HG02840 (cell line): ENCODE data around the gene FBN1.

Experiments
- ATAC-seq: cut with Tn5 transposase; IDR thresholded peaks from one replicate; pipeline ENCODE4 v1.9.1; 2021; ENCODE audit warnings: mild to moderate bottlenecking, moderate library complexity, moderate number of reproducible peaks; ENCODE audit not compliant: unreplicated experiment, low FRiP score

The FBN1 gene

DNA sequence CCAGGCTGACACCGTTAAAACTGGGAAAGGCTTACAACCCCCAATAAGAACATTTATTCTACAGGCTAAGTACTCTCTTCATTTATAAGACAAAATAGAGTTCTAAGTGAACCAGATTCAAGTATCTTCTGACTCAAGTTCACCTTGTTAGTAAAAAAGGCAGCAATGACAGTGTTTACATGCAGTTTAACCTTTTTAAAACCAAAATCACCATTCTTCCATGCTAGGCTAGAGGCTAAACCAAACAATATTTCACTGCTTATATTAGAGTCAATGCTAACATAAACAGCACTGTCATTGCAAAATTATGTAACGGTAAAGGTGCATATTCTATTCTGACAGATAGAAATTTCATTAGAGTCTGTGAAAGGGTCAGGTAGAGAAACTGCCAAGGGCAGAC, 118.0 kb downstream of the FBN1 start:
- ATAC-seq = no peak

DNA sequence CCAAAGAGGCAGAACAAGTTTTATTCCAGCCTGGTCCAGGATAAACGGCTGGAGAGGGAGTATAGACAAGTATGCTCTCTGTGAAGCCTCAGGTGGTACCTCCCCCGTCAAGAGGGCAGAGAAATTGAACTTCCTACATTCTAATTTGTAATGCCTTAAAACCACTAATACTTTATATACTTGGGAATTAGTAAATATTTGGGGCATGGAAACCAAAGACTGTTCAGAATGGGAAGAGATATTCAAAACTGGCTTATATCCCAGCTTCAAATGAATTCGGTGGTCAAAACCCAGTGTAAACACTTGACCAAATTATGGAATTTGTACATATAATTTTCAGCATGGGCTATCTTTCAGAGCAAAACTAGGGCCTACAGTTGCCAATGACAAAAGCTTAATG, 122.6 kb downstream of the FBN1 start:
- ATAC-seq = no peak

DNA sequence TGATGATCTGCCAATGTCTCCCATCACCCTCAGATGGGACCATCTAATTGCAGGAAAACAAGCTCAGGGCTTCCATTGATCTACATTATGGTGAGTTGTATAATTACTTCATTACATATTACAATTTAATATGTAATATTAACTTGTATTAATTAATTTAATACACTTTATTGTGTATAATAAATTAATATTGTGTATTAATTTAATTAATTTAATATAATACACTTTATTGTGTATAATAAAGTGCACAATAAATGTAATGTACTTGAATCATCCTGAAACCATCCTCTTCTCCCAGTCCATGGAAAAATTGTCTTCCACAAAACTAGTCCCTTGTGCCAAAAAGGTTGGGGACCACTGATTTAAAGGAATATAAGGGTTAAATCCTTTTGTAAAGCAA, 123.4 kb downstream of the FBN1 start:
- ATAC-seq = no peak

DNA sequence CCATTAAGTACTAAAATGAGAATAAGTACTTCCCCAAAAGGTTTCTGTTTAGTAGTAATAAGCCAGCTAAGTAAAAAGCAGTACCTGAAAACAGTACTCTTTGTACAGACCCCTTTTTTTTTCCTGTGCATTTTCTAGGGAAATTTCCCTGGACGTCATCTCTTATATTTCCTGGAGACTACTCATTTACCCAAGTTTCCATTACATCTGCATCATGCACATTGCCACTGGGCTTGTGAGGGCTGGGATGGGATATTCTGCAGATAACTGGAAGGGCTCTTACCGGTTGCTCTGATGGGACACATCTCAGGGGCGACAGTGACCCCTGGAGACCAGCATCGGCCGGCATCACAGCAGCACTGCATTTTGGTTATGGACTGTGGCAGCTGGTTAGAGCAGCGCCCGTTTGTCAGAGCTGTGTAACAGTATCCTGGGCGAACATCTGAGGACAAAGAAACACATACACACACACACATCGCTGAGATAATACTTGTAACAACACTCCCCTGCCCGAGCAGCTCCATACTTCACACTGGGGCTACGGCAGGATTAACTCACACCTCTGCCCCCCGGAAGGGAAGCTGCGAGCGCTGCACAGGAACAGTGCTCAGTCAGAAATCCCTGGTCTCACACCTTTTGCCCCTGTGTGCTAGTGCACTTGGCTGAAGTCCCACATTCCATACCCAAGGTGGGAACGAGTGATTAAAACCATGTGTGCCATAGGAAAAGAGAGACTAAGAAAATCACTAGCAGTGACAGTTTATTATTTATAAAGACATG, 124.9 kb downstream of the FBN1 start:
- ATAC-seq = no peak

DNA sequence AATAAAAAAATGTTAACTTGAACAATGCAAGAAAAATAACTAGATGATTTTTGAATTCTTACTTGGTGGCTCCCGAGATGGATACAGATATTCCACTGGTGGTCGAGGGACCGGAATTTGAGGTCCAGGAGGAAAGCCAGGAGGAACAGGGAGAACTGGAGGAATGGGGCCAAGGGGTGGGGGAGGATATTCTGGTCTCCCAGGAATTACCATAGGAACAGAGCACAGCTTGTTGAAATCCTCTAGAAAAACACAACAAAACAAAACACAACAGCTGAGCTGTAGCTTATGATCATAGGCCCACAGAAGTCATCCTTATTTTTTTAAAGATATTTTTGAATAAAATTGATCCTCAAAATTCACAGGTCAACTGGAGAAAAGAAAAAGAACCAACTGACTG, 129.4 kb downstream of the FBN1 start:
- no peak for ATAC-seq

DNA sequence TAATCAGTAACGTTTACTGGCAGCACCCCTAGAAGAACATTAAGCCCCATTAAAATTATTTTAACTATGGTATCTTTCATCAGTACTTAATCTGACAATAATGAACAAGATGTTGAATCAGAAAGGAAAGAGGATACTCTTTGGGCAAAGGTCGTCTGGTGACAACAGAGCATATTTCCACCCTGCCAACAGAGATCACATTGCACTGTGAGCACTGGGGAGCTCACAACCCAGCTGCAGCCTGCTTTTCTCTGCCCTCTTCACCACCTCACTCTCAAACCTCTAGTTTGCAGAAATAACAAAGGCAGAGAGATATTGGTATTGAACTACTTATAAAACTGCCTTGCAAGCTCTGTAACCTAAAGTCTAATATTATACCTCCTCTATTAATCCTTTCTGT, 130.0 kb downstream of the FBN1 start:
- ATAC-seq = no peak

DNA sequence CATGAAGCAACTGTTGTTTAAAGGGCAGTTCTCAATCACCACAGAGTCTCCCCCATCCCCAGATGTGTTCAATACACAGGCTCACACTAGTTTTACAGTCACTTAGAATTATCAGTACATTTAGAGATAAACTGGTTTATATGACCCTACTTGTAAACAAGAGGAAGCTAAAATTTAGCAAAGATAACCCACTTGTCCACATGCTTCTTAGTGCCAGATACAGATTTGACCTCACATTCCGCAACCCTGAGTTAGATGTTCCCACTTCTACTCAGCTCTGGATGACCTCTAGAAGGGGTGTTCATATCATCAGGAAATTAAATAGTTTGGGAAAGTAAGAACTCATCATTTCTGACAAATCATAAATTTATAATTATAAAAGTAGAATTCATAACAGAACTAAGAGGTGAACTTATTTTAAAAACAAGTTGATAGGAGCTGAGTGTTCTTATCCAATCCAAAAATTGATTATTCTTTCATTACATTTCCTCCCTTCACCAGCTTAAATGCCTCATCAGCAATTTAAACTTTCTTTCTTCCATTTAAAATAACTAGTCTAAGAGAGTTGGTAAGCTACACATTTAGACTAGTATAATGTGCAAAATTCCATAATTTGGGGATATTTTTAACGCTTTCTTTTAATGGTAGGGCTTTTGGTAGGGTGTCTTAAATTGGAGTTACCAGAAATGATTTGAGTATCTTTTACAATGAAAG, 131.2 kb downstream of the FBN1 start:
- no peak for ATAC-seq

DNA sequence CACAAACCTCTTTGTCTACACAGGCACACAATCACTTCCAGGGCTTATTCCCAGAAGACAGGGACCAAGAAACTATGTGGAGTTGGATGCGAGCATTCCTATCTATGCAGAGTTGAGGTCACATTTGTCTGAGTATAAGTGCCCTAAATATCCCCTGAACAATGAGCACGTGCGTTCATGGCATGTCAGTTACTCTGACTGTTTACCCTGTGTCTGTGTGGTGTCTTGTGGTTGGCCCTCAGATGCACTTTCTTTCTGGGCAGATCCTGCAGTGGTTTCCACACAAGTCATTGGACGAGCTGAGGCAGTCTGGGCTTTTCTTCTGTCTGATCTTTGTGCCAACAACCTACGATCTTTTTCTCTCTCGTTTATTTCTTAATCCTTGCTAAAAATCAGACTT, 134.5 kb downstream of the FBN1 start:
- no peak for ATAC-seq

DNA sequence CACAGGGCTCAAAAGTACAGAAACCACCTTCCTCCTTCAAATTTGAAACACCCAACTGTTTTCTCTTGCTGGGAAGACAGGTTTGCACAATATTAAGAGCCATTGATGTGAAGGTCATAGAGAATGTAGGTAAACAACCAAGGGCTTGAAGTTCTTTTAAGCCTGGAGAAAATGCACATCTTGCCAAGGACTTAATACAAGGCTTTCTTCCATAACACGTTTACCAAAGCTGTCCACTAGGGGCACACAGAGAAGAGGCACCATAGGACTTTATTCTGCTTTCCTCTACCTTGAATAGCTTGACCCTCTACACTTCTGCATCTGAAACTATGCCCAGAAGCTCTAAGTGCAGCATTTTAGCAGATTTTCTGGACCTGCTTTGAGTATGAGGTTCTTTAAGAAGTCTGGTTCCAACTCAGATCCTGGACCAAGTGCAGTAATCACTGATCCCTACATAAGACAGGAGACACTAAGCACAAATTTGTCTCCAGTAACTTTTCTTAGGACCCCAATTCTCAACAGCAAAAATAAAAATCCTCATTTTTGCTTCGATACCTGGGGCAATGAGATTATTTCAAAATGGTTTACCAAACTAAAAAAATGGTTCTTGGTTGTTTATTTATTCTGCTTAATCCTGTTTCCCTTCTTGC, 138.0 kb downstream of the FBN1 start:
- no peak for ATAC-seq

DNA sequence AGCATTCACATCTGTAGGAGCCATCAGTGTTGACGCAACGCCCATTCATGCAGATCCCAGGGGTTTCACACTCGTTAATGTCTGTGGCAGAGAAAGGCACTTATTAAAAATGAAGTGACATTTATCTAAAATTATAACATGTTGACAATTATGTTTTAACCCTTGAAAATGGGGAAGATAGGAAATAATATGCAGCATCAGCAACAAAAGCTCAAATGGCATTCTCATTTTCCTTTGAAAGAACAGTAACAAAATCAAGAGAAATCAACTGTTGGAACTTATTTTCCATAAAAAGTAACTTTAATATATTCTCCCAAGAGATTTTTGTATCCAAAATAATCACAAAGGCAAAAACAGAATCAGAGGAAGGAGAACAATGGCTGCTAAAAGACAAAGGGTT, 140.4 kb downstream of the FBN1 start:
- no peak for ATAC-seq

DNA sequence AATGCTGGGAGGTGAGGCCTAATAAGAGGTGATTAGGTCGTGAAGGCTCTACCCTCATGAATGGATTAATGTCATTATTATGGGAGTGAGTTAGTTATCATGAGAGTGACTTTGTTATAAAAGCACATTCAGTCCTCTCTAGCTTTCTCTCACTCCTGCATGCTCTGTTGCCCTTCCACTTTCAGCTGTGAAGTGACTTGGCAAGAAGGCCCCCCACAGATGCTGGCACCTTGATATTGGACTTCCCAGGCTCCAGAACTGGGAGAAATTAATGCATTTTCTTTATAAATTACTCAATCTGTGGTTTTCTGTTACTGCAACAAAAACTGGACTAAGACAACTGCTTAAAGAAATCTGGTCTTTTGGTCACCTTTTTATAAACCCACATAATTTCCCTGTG, 144.3 kb downstream of the FBN1 start:
- ATAC-seq = no peak

DNA sequence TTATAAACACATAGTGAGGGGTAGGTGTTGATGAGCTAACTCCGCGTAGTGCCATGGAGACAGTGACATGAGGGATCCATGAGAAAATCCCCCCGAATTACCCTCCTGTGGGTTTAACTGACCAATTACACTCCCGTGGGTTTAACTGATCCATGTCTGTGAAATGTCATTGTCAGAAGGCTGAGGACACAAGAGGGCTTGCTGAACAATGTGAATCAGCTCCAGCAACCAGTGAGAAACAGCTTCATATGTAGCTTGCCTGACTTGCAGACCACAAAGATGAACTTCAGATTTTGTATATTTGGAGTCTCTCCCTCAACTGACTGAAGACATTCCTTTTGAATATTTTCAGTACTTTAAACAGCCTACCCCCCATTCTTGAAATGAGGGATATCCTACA, 144.9 kb downstream of the FBN1 start:
- ATAC-seq = no peak

DNA sequence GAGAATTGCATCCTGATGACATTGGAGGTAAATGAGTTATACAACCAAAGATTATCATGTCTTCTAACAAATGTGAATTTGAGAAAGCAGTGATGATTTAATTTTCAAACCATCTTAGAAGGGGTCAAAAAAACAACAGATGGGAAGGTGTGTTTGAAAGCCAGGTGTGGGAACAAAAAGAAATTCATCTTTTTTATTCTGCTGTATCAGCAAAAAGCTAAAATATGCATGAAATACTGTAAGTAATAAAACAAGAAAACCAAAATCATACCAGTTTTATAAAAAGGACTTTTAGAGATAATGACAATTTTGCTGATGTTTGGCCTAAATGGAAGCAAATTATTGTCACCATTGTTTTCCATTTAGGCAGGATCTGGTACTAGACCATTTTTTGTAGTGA, 145.5 kb downstream of the FBN1 start:
- ATAC-seq = no peak

DNA sequence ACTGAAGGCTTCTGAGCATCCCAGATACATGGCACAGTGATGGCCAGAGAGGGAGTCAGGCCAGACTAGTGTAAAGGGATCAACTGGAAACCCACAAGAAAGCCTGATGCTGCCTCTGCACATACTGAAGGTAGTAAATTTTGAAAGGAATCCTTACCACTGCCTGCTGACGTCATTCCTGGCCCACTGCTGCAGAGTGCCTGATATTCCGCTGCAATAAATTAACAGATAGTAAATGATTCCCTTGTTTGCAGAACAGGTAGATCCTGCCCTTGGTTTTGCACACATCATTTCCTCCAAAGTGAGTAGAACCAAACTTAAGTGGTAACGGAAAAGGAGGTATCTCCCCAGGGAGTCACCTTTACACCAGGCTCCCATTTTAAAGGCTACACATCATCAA, 146.7 kb downstream of the FBN1 start:
- ATAC-seq = no peak

DNA sequence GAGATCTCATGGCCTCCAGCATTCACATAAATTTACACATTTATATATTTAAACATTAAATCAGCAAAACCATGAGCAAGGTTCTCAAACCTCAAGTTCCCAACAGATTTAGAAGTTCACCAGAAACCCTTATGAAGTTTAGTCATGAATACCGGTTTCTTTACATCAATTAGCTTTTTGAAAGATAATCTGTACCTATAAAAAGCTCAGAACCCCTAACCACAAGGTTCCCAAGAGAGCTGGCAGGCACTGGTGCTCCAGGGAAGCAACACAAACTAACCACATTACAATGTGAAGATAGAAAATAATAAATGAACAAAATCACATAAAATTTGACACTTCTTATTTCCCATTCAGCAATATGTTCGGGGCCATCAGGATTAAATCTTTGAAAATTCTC, 150.9 kb downstream of the FBN1 start:
- no peak for ATAC-seq

DNA sequence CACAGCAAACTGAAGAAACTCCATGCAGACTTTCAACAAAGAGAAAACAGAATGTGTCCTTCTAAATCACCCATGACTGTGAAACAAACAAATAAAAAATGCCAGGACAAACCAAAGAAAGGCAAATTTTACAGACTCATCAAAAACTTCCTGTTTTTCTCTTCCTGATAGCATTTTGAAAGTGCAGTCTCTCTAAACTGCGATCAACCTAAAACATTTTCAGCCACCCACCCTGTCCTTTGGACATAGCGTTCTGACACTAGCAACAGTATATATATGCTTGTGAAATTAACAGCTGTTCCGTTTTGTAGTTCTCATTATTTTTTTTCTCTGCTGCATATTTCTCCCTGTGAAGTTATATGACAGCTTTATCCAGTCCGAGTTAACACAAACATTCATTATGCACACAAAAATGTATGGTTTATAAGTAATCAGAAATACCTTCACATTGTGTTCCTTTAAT, 151.7 kb downstream of the FBN1 start:
- no peak for ATAC-seq

DNA sequence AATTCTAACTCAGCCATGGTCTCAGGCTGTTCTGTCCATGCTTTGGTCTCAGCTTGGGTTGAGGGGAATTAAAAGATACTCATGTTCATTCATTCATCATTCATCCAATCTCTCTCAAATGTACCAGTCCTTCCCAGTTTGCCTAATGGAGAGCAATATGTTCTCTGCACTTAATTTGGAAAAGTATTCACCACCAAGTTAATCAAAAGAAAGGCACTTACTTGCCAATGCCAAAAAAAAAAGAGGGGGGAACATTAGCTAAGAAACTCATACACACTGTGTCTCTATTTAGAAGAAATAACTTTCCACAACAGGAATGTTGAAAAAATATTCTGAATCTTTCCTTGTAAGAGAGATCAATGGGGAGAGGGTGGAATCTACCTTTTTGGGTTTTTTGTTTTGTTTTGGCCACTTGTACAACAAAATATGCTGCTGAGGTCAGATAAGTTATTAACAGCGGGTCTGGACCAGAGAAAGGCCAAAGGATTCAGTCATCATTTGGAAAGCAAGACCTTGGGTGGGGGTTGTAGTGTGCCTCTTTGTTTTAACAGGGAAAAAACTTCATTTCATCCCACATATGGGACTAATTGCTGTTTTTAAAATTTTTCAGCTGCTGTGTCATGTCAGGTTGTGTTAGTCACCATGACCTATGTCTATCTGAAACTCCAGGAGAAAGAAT, 152.3 kb downstream of the FBN1 start:
- no peak for ATAC-seq

DNA sequence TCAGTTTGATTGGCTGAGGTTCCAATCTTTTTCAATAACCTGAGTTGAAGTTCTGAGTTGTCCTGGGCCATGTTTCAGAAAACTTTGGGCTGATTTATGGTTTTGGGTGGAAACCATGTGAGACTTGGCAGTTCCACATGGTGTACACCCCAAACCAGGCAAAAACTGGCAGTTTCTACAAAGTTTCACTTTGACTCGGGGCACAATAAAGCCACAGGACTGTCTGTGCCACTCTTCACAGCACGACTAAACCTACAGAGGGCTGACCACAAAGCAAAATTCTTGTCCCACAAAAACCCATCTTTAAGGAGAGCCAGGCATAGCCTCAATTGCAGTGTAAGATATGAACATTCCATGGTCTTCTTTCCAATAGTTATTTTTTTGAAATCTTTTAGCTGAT, 159.3 kb downstream of the FBN1 start:
- no peak for ATAC-seq

DNA sequence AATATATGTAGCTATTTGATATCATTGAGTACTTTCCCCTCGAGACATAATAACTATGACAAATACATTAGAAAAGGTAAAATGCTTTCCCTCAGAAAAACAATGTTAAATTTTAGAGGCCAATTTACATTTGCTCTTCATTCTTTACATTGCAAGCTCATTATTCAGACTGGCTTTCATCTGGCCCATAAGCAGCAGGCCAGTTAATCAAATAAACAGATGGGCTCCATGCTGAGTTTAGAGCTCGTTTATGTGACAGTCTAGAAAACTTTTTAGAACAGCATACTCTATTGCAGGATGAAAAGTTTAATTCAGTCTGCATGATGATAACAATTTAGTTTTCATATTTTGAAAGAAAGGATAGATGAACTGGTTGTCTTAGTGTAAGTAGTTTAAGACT, 163.7 kb downstream of the FBN1 start:
- no peak for ATAC-seq

DNA sequence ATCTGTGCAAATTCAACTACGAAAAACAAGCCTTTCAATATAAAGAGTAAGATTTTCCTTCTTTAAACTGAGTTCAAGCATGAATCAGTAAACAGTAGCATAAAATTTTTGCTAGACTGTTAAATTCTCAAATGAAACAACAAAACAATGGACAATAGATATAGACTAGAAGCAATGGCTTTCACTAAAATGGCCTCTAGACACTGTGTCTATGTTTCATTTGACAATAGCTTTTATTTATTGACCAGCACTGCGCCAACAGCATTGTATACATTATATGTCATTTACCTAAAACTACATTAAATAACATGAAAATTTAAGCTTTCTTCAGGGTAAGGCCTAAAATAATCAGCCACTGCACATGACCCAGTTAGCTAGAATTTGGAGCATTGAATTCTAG, 165.8 kb downstream of the FBN1 start:
- no peak for ATAC-seq

DNA sequence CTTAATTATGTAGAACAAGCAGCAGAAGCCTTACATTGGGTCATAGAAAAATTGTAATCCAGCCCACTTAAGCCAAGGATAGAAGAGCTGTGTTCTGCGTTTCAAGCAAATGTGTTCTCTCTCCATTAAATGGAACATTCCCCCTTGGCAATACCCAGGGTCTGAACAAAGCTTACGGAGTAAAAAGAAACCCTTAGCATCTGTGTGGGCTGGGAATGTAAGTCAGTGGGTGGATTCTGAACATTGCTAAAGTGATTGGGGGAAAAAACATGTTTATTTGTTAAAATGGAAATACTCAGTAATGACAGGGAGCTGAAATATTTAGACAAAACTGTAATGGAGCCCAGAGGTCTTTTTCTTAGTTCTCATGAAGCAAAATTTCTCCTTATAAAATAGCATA, 166.9 kb downstream of the FBN1 start:
- ATAC-seq = no peak
